CD4-positive, alpha-beta T cell treated with Interleukin-12 subunit alpha and Interleukin-12 subunit beta, for 1 hour (primary cell): ENCODE data around the gene CHRNB2.
"Not testable (repeated sequence)": the region's sequence is repeated elsewhere in the genome, so short reads cannot be mapped to it uniquely, and the experiment has no call there.

Experiments
- DNase-seq: peaks from one replicate; pipeline ENCODE4 v3.0.0-alpha.2; 2020

The CHRNB2 gene

GRCh38 chr1:154567386-154568156 lies at the start of gene CHRNB2:
TSS of gene CHRNB2 (plus strand) at chr1:154567778. CDS start at chr1:154568045, 267 bp downstream.
- peak; percentile 74 for DNase-seq

- DNase-seq, result no peak
Measured at GRCh38 chr1:154519591-154519991, 48.0 kb upstream of the CHRNB2 start.

GRCh38 chr1:154520333-154520732 lies 47.2 kb upstream of the CHRNB2 start:
- DNase-seq, result no peak

GRCh38 chr1:154521695-154522094 lies 45.9 kb upstream of the CHRNB2 start:
- no peak for DNase-seq

GRCh38 chr1:154524881-154525280 lies 42.7 kb upstream of the CHRNB2 start:
- DNase-seq, result no peak

GRCh38 chr1:154527192-154527591 lies 40.4 kb upstream of the CHRNB2 start:
- no peak for DNase-seq

GRCh38 chr1:154529308-154529707 lies 38.3 kb upstream of the CHRNB2 start:
- no peak for DNase-seq

GRCh38 chr1:154531950-154532349 lies 35.6 kb upstream of the CHRNB2 start:
- not testable (repeated sequence) for DNase-seq

GRCh38 chr1:154533952-154534844 lies 33.4 kb upstream of the CHRNB2 start:
- peak; percentile 13 for DNase-seq

GRCh38 chr1:154536570-154536969 lies 31.0 kb upstream of the CHRNB2 start:
- no peak for DNase-seq

- no peak for DNase-seq
Measured at GRCh38 chr1:154539486-154540483, 27.8 kb upstream of the CHRNB2 start.

- DNase-seq, result no peak
Measured at GRCh38 chr1:154541231-154541630, 26.3 kb upstream of the CHRNB2 start.

GRCh38 chr1:154546264-154547063 lies 21.1 kb upstream of the CHRNB2 start:
- peak; percentile 57 for DNase-seq

- DNase-seq, result no peak
Measured at GRCh38 chr1:154547105-154547732, 20.4 kb upstream of the CHRNB2 start.

GRCh38 chr1:154548028-154548427 lies 19.6 kb upstream of the CHRNB2 start:
- DNase-seq, result no peak

GRCh38 chr1:154549202-154549770 lies 18.3 kb upstream of the CHRNB2 start:
- DNase-seq, result no peak

GRCh38 chr1:154550070-154550469 lies 17.5 kb upstream of the CHRNB2 start:
- DNase-seq, result no peak

GRCh38 chr1:154550657-154551056 lies 16.9 kb upstream of the CHRNB2 start:
- no peak for DNase-seq

- DNase-seq, result no peak
Measured at GRCh38 chr1:154551474-154551873, 16.1 kb upstream of the CHRNB2 start.

- no peak for DNase-seq
Measured at GRCh38 chr1:154552036-154552435, 15.5 kb upstream of the CHRNB2 start.
